NCI-H526 (cell line): ENCODE results near the gene SLBP.
"Not testable (repeated sequence)": the region's sequence is repeated elsewhere in the genome, so short reads cannot be mapped to it uniquely, and the experiment has no call there.

Experiments
- DNase-seq, 2 experiments: peaks; one replicate each; lab custom pipeline; 2025; lab: John Stamatoyannopoulos, UW

Gene SLBP

DNA sequence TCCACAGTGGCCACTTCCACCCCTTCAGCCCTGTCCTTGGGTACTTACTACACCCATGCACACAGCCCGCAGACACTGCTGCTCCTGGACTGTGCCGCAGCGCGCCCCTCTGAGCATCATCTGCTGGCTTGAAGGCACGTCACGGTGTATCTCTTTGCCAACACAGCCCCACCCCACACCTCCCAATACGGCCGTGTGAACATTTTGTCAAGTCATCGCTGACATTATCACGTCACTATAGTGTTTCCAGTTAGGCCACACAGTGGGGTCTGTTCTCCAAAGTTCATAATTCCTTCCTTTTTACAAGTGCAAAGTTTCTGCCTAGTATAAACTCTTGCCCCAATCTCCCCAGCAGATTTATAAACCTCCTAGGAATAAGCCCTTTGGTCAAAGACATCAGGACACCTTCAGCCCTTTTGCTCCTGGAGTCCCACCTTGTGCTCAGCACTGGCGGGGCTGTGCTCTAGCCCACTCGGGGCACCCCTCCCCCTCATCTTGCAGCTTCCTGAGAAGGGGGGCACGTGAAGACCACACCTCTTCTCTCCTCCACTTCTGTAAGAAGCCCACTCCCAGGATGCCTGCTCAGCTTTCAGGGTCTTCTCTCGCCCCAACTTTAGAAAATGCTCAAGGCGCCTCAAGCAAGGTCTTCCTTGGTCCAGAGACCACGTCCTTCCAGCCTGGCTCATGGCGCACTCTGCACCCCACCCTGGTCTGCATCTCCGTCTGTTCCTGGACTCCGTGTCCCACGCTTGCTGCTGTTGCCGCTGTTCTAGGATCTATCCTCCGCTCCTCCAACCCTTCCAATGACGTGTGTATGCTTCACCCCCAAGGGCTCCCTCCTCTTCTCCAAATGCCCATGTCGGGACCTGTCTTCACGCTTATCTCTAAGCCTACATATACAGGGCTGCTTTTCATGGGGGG lies 35.3 kb downstream of the SLBP start:
- DNase-seq: no peak

- DNase-seq: no peak
Observed at GRCh38 chr4:1675802-1676137, 36.3 kb downstream of the SLBP start.

DNA sequence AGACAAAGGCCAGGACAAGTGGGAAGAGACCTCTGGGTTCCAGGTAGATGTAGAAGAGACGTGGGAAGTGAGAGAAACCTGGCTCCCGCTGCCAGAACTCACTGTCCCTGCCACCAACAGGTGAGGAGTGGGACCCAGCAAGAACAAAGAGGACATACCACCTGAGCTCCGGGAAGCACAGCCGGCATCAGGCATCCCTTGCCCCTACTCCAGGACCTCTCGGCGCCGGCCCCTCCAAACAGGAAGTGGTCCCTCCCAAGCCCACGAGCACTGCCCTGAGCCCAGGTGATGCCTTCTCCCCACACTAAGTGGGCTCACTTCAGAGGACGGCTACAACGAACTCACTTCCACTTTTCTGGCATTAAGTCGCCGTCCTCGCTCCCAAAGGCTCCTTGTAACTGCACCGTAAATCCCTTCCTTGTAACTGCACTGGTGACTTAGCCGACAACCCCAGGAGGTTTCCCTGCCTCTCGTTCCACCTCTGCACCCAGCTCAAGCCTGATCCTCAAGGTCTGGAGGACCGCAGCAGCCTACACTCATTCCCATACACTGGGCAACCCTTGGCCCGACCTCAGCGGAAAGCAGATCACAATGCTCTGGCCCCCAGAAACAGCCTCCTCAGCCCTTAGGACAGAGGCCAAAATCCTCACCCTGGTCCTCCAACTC lies 36.9 kb downstream of the SLBP start:
- DNase-seq: no peak

DNA sequence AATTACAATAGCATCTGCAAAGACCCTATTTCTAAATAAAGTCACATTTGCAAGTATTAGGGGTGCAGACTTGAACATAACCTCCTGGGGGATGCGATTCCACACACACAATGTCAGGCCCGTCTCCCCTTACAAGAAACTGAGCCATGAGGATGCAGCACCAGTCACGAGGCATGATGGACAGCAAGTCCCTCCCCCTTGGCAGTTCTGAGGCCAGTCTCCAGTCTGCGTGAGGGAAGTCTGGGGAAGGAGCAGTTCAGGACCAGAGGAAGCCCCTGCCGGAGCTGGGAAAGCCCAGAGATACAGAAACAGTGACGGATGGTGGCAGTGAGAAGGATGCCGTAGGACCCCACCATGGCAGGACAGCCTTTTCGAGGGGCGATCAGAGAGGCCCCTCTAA lies 37.4 kb downstream of the SLBP start:
- DNase-seq: no peak

GRCh38 chr4:1673671-1674070 lies 38.4 kb downstream of the SLBP start:
- no peak for DNase-seq

- not testable (repeated sequence) for DNase-seq
Observed at GRCh38 chr4:1671011-1671410, 41.1 kb downstream of the SLBP start.

GRCh38 chr4:1670279-1670678 lies 41.8 kb downstream of the SLBP start:
- DNase-seq: no peak

DNA sequence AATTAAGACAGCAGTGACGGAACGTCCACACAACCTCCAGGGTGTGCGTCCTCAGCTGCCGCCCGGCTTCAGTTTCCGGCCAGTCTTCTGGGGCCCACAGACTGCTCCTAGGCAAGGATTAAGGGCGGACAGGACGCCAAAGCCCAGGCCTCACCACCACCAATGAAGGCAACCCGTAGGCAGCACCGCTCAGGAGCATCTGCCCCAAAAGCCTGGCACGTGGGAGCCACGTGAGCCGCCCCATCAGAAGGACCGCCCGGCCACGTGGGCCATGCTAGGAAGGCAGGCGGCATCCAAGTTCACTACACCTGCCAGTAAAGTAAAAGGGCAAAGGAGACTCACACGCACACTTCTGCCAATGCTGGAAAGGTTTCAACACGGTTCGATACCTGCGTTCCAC lies 42.3 kb downstream of the SLBP start:
- DNase-seq: no peak

DNA sequence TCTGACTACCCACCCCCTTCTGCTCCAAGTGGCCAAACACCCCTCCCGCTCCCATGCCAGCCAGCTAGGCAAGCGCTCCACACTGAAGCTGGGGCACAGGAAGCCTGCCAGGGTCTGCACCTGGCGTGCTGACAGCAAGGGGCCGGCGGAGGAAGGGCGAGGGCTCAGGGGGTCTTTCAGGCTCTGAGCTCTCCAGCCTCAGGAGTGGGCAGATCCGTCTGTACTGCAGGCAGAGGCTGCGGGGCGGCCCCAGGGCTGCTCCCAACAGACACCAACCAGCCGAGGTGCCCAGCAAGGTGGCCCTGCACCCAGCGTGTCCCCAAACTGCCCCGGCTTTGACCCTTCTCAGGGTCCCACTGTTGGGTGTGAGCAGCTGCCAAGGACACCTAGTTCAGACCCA lies 42.8 kb downstream of the SLBP start:
- DNase-seq: no peak

DNA sequence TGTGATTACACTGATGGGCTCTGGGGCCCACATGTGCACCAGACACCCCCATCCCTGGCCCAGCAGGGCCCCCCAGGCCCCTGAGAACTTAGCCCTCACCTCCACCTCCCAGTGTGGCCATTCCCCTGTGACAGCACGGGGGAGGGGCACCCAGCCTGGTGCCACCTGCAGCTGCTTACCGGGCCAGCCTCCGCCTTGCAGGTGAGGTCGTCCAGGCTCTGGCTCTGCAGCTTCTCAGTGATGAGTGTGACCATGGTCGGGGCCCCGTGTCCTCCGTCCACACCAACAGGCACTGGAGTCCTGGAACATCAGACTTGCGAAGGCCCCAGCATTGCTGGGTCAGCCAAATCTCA lies 43.7 kb downstream of the SLBP start:
- DNase-seq: peak in 1 of 2 experiments; percentile 30

DNA sequence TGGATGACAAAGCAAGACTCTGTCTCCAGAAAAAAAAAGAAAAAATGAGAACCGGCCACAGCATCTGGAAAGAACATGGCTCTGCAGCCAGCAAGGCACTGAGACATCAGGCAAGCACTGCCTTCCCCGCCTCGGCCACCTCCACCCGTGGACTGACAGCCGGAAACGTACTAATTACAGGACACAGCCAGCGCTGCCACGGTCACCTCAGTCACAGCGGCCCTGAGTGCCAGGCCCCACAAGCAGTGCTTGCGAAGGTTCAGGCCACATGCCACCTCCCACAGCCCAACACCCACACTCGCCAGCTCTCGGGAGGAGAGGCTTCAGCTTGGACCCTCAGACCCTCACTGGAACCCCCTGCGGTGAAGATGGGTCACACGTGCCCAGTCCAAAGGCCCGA lies 44.8 kb downstream of the SLBP start:
- no peak for DNase-seq

DNA sequence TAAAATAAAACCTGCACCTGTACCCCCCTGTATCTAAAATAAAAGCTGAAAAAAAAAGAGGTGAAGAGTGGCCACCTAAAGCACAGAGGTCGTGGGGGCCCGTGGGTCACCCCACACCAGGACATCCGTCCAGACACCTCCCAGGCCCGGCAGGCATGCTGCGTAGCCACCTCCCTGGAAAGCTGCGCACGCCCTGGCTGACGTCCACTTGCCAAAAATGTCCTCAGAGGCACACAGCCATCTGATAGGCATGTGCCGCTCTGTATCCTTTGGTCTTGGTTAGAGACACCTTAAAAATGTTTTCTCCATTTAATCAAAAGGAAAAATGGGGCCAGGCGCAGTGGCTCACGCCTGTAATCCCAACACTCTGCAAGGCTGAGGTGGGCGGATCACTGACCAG lies 45.7 kb downstream of the SLBP start:
- DNase-seq: no peak

DNA sequence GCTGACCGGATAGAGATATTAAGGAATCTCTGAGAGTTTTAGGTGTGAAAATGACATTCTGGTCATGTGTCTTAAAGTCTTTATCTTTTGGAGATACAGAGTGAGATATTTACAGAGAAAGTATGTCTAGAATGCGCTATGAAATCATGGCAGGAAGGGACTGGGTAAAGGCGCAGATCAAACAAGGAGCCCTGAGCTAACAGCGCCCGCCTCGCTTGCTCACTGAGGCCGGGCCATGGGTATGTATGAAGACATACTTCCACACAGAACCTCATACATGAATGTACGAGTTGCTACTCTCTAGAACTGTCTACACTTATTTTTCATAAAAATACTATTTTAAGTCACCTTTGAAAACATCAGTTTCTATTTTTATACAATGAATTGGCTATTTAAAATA lies 48.0 kb downstream of the SLBP start:
- no peak for DNase-seq

DNA sequence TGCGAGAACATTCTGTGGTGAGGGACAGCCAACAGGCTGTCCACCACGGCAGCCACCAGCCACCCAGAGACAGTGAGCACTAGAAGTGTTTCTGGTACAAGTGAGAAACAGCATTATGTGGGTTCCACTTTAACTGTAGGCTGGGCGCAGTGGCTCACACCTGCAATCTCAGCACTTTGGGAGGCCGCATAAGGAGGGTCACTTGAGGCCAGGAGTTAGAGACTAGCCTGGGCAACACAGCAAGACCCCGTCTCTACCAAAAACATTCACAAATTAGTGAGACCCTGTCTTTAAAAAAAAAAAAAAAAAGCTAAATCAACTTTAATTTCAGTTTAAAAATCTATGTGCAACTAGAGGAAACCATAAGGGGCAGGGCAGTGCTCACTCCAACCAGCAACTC lies 48.6 kb downstream of the SLBP start:
- DNase-seq: no peak

GRCh38 chr4:1661695-1662094 lies 50.4 kb downstream of the SLBP start:
- no peak for DNase-seq

- DNase-seq: no peak
Observed at GRCh38 chr4:1660948-1661677, 51.0 kb downstream of the SLBP start.

DNA sequence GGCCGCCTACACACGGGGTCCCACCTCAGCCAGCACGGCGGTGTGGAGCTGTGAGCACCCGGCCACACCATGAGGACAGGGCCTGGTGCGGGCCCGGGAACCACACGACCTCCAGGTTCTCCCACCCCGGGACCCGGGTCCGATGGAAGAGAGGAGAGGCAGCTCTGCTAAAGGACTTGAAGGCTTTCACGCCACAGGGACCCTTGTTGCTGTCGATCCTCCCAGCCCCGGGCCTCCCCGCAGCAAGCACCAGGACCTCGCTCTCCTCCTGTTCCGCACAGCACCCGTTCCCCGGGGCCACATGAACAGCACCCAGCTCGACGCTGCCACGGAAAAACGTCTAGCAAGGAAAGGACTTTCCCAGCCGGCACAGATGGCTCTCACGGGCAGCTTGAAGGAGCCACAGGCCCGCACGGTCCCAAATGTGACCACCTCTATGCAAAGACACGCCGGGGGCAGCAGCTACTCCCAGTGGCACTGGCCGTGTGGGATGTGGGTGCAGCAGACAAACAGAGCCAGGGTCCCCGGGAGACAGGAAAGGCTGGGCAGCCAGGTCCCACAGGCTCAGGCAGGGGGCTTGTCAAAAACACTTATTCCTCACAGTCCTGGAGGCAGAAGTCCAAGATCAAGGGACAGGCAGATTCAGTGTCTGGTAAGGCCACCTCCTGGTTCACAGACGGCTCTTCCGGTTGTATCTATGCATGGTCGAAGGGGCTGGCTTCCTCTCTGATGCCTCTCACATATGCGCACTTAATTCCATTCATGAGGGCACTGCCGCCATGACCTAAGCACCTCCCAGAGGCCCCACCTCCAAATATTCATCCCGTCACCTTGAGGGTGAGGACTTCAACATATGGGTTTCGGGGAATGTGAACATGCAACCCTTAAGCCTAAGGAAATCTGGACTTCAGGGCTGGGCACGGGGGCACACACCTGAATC lies 52.7 kb downstream of the SLBP start:
- DNase-seq: no peak

DNA sequence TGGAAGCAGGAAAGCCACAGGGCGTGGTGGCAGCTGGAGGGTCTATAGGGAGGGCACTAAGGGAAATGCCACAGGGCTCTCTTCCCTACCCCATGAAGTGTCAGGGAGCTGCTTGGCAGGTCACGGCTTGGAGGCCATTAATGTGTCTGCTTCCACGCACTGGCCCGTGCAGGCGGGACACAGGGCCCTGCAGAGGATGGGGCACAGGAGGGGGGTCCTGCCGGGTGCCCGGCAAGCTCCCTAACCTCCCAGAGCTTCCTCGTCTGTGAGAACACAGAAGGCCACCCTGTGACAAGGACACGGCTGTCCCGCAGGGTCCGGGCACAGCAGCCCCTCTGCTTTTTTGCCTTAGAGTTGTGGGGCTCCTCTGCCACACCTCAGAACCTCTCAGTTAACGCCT lies 53.5 kb downstream of the SLBP start:
- no peak for DNase-seq

GRCh38 chr4:1658146-1658545 lies 54.0 kb downstream of the SLBP start:
- no peak for DNase-seq

- DNase-seq: no peak
Observed at GRCh38 chr4:1656986-1657385, 55.1 kb downstream of the SLBP start.

DNA sequence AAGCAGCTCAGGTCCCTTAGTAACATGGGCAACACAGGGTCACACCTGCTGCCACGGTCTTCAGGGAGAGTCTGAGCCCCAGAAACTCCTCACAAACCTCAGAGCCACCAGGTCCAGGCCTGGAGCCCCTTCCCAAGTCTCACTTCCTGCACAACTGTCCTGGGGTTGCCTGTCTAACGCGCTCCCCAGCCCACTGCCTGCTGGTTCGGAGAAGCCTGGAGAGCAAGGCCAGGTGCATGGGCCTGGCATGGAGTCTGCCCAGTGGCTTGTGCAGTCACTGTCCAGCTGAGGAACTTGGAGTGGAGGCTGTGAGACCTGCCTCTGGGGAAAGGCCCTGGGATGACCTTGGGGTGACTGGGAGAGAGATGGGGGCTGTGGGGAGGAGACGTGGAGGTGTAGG lies 56.0 kb downstream of the SLBP start:
- DNase-seq: no peak

DNA sequence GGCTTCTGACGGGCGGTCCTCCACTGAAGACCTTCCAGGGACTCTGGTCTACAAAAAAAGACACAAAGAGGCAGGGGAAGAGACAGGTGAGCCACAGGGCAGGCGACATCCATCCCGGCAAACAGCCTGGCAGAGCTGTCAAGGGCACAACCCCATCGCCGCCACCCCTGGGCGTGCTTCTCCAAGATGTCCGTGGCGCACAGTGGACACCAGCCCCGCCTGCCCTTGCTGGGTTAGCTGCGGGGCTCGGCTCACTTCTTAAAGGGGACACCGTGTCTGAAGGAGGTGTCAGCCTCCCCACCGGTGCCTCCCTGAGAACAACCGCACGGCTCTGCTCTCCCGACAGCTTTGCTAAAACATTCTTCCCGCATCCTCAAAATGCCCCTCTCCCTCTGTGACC lies 56.4 kb downstream of the SLBP start:
- no peak for DNase-seq
